HepG2 (cell line): ENCODE measurements around the gene AKAP6. TPM values are rescaled to one million over a fixed set of nuclear protein-coding genes. Genes with fewer than 3 reads are reported as not detected.

ENCODE experiments used
- ATAC-seq: fragments of 200-7000 bp; cut with Tn5 transposase; 3 replicates; pipeline ENCODE4 v1.9.1; 2020; ENCODE audit warnings: mild to moderate bottlenecking, moderate library complexity
- BruUV-seq: library from RNA; stranded (reverse); fragments of 400-500 nt; replicated peaks from 2 replicates; lab custom pipeline; 2021; lab: Mats Ljungman, UMichigan
- CTCF ChIA-PET: fragments of 300-600 bp; formaldehyde crosslinking; extraction: SDS; loops from one replicate; lab custom pipeline; 2021; ENCODE audit warnings: low total read pairs, inconsistent platforms, low intra/inter-chr PET ratio; lab: Yijun Ruan, JAX
- POLR2A ChIA-PET: fragments of 350-600 bp; sonication (Branson Sonifier 250); formaldehyde crosslinking; loops from one replicate; lab custom pipeline; 2020; ENCODE audit warnings: antibody characterized with exemption, inconsistent platforms; lab: Yijun Ruan, JAX
- DNase-seq: peaks from one replicate; pipeline ENCODE4 v3.0.0-alpha.2; 2015; ENCODE audit warnings: low spot score
- FAIRE-seq: peaks from 3 replicates; lab custom pipeline; 2011; peaks lifted over from hg19 to GRCh38; lab: Jason Lieb, UNC
- H2AFZ ChIP-seq: one replicate; pipeline ENCODE4 v1.6.1; 2011; ENCODE audit warnings: low read length, inconsistent platforms
- H3K27ac ChIP-seq: fragments of 300-600 bp; 3 replicates; pipeline ENCODE4 v1.8.0; 2011; ENCODE audit warnings: mixed run types, mild to moderate bottlenecking, mixed read lengths, low read length, inconsistent platforms; ENCODE audit not compliant: insufficient read depth; ENCODE audit errors: extremely low read length
- H3K27me3 ChIP-seq, 2 experiments: fragments of 200-600 bp in 1 of 2; 2 replicates in 1 of 2; 3 replicates in 1 of 2; pipeline versions ENCODE4 v1.6.0 to v1.8.0; 2011; ENCODE audit warnings: low read length in 2 of 2, mild to moderate bottlenecking in 2 of 2, moderate library complexity in 2 of 2, inconsistent platforms in 1 of 2; ENCODE audit not compliant: insufficient read depth in 2 of 2, control insufficient read depth in 1 of 2
- H3K36me3 ChIP-seq, 2 experiments: fragments of 200-600 bp in 1 of 2; replicated peaks in 1 of 2; 2 replicates in 1 of 2; 3 replicates in 1 of 2; pipeline versions ENCODE4 v1.5.1 to v1.8.0; 2011; ENCODE audit warnings: low read length in 2 of 2, inconsistent platforms in 1 of 2; ENCODE audit not compliant: insufficient read depth in 2 of 2, control insufficient read depth in 1 of 2
- H3K4me1 ChIP-seq: 2 replicates; pipeline ENCODE4 v1.5.1; 2012; ENCODE audit warnings: low read length, inconsistent platforms; ENCODE audit not compliant: insufficient read depth
- H3K4me2 ChIP-seq: 2 replicates; pipeline ENCODE4 v1.6.0; 2011; ENCODE audit warnings: low read depth, low read length, inconsistent platforms
- H3K4me3 ChIP-seq, 3 experiments: fragments of 200-600 bp in 1 of 3; sonication (generic), shearing (Covaris generic) in 1 of 3; replicated peaks in 1 of 3; 2 replicates each; pipeline ENCODE4 v1.5.1; 2011 to 2016; ENCODE audit warnings: low read length in 3 of 3, inconsistent platforms in 2 of 3, low read depth in 2 of 3, mild to moderate bottlenecking in 2 of 3, control low read depth in 1 of 3, mixed read lengths in 1 of 3; ENCODE audit not compliant: insufficient read depth in 1 of 3
- H3K79me2 ChIP-seq: one replicate; pipeline ENCODE4 v1.6.1; 2011; ENCODE audit warnings: low read length, inconsistent platforms; ENCODE audit not compliant: insufficient read depth
- H3K9ac ChIP-seq: 2 replicates; pipeline ENCODE4 v1.6.0; 2011; ENCODE audit warnings: mild to moderate bottlenecking, low read depth, low read length, inconsistent platforms; ENCODE audit not compliant: insufficient read depth
- H3K9me3 ChIP-seq: 2 replicates; pipeline ENCODE4 v1.5.1; 2012; ENCODE audit warnings: mild to moderate bottlenecking, low read length
- H4K20me1 ChIP-seq: 2 replicates; pipeline ENCODE4 v1.6.0; 2011; ENCODE audit warnings: inconsistent platforms, mild to moderate bottlenecking, low read length, moderate library complexity; ENCODE audit not compliant: insufficient read depth
- EEA1 ChIP-seq: sonication (generic); formaldehyde crosslinking; IDR thresholded peaks from 2 replicates; pipeline ENCODE4 v1.5.1; 2020; ENCODE audit warnings: mild to moderate bottlenecking, missing genetic modification reagents, borderline replicate concordance
- HHEX ChIP-seq: IDR thresholded peaks from 2 replicates; pipeline ENCODE4 v1.6.1; 2016; ENCODE audit warnings: control low read depth
- HMG20B ChIP-seq: conservative IDR thresholded peaks from 2 replicates; pipeline ENCODE4 v1.6.1; 2016; ENCODE audit warnings: missing genetic modification reagents, missing compliant biosample characterization
- HMGA1 ChIP-seq: sonication (generic); formaldehyde crosslinking; conservative IDR thresholded peaks from 2 replicates; pipeline ENCODE4 v1.4.0; 2020; ENCODE audit warnings: missing genetic modification reagents
- HNF4G ChIP-seq, 2 experiments: sonication (generic) in 1 of 2; formaldehyde crosslinking in 1 of 2; IDR thresholded peaks; 2 replicates each; pipeline versions ENCODE4 v1.4.0 to v1.6.1; 2011 to 2020; ENCODE audit warnings: borderline replicate concordance in 2 of 2, low read depth in 2 of 2, mild to moderate bottlenecking in 2 of 2, low read length in 1 of 2, missing genetic modification reagents in 1 of 2, moderate library complexity in 1 of 2
- HNRNPL ChIP-seq: fragments of 200-400 bp; formaldehyde crosslinking; IDR thresholded peaks from 2 replicates; pipeline ENCODE4 v1.6.1; 2017; ENCODE audit warnings: mild to moderate bottlenecking, low read depth, low read length
- JARID2 ChIP-seq: sonication (generic); formaldehyde crosslinking; IDR thresholded peaks from 2 replicates; pipeline ENCODE4 v1.8.1; 2023; ENCODE audit warnings: missing genetic modification reagents, inconsistent platforms; ENCODE audit not compliant: insufficient replicate concordance
- MYC ChIP-seq: sonication (generic); formaldehyde crosslinking; IDR thresholded peaks from 2 replicates; pipeline ENCODE4 v1.9.0; 2021; ENCODE audit warnings: missing genetic modification reagents, borderline replicate concordance
- NR2F6 ChIP-seq, 2 experiments: IDR thresholded peaks; 2 replicates each; pipeline ENCODE4 v1.6.1; 2016; ENCODE audit warnings: antibody characterized with exemption in 1 of 2, mild to moderate bottlenecking in 1 of 2
- RBM22 ChIP-seq: fragments of 200-400 bp; formaldehyde crosslinking; optimal IDR thresholded peaks from 2 replicates; pipeline ENCODE3; 2017; ENCODE audit warnings: mild to moderate bottlenecking, low read length, moderate library complexity
- REPIN1 ChIP-seq: sonication (generic); formaldehyde crosslinking; IDR thresholded peaks from 2 replicates; pipeline ENCODE4 v1.8.0; 2022; ENCODE audit warnings: missing genetic modification reagents, low read depth, mild to moderate bottlenecking, borderline replicate concordance
- SNAI1 ChIP-seq: sonication (generic); formaldehyde crosslinking; IDR thresholded peaks from 2 replicates; pipeline ENCODE4 v1.5.0; 2020; ENCODE audit warnings: mild to moderate bottlenecking, missing genetic modification reagents, borderline replicate concordance
- TCF12 ChIP-seq, 2 experiments: fragments of 450-650 bp in 1 of 2; sonication (generic) in 1 of 2; formaldehyde crosslinking in 1 of 2; IDR thresholded peaks; 2 replicates each; pipeline versions ENCODE4 v1.6.1 to v1.8.0; 2017 to 2022; ENCODE audit warnings: antibody characterized with exemption in 1 of 2, mild to moderate bottlenecking in 1 of 2, missing genetic modification reagents in 1 of 2, moderate library complexity in 1 of 2
- ZNF235 ChIP-seq: sonication (generic); formaldehyde crosslinking; IDR thresholded peaks from 2 replicates; pipeline ENCODE4 v1.8.1; 2023; ENCODE audit warnings: mild to moderate bottlenecking, missing genetic modification reagents, borderline replicate concordance
- ZNF724P ChIP-seq: sonication (generic); formaldehyde crosslinking; IDR thresholded peaks from 2 replicates; pipeline ENCODE4 v1.8.0; 2022; ENCODE audit warnings: missing genetic modification reagents, borderline replicate concordance
- ZNF883 ChIP-seq: sonication (generic); formaldehyde crosslinking; IDR thresholded peaks from 2 replicates; pipeline ENCODE4 v1.5.1; 2020; ENCODE audit warnings: mild to moderate bottlenecking, missing genetic modification reagents; ENCODE audit errors: not compliant biosample characterization
- WGBS: methylation state at CpG from one replicate; pipeline ENCODE4 v1.1.6; 2017; ENCODE audit warnings: low lambda C conversion rate; 5-methylcytosine and 5-hydroxymethylcytosine counted together
- in situ Hi-C: cut with HindIII; loops from 2 replicates; pipeline ENCODE4 v1.10.0; 2017; ENCODE audit warnings: low pct_unique_long_range_greater_than_20kb; ENCODE audit not compliant: extremely low pct_ligation_motif_present
- intact Hi-C: fragments of 100-400 bp; cut with micrococcal nuclease; formaldehyde crosslinking; loops from one replicate; pipeline ENCODE4 v1.10.0; 2022; ENCODE audit not compliant: unreplicated experiment
- polyA plus RNA-seq, 8 experiments: library from polyadenylated mRNA; depleted of rRNA in 3 of 8; stranded (reverse) in 7 of 8; unstranded in 1 of 8; fragments of >200 nt; fragmentation: Illumina TruSeq in 4 of 8; extraction: Trizol in 4 of 8; gene quantifications; 2 replicates each; pipeline versions ENCODE4 v1.2.1 to v1.2.3, GENCODE V29; 2011 to 2016; ENCODE audit warnings: low read depth in 4 of 8, missing spikeins in 1 of 8, mixed read lengths in 1 of 8; ENCODE audit not compliant: insufficient read depth in 1 of 8
- total RNA-seq, 5 experiments: library from RNA; depleted of rRNA; stranded (reverse); fragments of >200 nt; fragmentation: Illumina TruSeq; extraction: Trizol; gene quantifications; 2 replicates each; pipeline ENCODE4 v1.2.3, GENCODE V29; 2016; ENCODE audit warnings: low read depth in 1 of 5
- TF ChIP-seq, protein P1 (sequence below): sonication (generic); formaldehyde crosslinking; IDR thresholded peaks from 2 replicates; pipeline ENCODE4 v1.5.1; 2020; ENCODE audit warnings: mild to moderate bottlenecking, missing genetic modification reagents, moderate library complexity
- TF ChIP-seq, protein P2 (sequence below): sonication (generic); IDR thresholded peaks from 2 replicates; pipeline ENCODE4 v1.6.1; 2016; ENCODE audit warnings: low read depth, borderline replicate concordance

AKAP6 gene
- total and polyA plus RNA-seq, 2 of the 13 experiments (the other 11 are each of a cell fraction or from before 2014, with no cell fraction given), result 1.4 TPM

- Histone ChIP-seq H3K4me1 (no peaks in the 10 kb centered on the region), H3K79me2 (no peaks in the 10 kb centered on the region), H3K36me3 (no peaks in the 10 kb centered on the region), H3K9ac (no peak overlapping the region)
- intact Hi-C loops, result no loop called here
- TF ChIP-seq, protein P1, sequence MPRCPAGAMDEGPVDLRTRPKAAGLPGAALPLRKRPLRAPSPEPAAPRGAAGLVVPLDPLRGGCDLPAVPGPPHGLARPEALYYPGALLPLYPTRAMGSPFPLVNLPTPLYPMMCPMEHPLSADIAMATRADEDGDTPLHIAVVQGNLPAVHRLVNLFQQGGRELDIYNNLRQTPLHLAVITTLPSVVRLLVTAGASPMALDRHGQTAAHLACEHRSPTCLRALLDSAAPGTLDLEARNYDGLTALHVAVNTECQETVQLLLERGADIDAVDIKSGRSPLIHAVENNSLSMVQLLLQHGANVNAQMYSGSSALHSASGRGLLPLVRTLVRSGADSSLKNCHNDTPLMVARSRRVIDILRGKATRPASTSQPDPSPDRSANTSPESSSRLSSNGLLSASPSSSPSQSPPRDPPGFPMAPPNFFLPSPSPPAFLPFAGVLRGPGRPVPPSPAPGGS (CRISPR knock-in tag), result no peak
- TF ChIP-seq HMGA1 (no peak), HHEX (CRISPR knock-in tag) (no peak), SNAI1 (CRISPR knock-in tag) (no peak), RBM22 (no peak), JARID2 (CRISPR knock-in tag) (no peak), MYC (CRISPR knock-in tag) (no peak), HNF4G (IDR thresholded peaks at IDR 0.05; ENCODE audit: borderline replicate concordance, low read depth, low read length) (no peak), HNF4G (CRISPR knock-in tag; IDR thresholded peaks at IDR 0.05; ENCODE audit: borderline replicate concordance, low read depth) (no peak), ZNF724P (no peak), NR2F6 (IDR thresholded peaks at IDR 0.05) (no peak), NR2F6 (CRISPR knock-in tag; IDR thresholded peaks at IDR 0.05) (no peak), ZNF235 (no peak), HMG20B (CRISPR knock-in tag) (no peak), REPIN1 (CRISPR knock-in tag) (no peak), TCF12 (IDR thresholded peaks at IDR 0.05) (no peak), TCF12 (CRISPR knock-in tag; IDR thresholded peaks at IDR 0.05) (no peak), ZNF883 (CRISPR knock-in tag) (no peak), EEA1 (no peak), HNRNPL (no peak)
- TF ChIP-seq, protein P2, sequence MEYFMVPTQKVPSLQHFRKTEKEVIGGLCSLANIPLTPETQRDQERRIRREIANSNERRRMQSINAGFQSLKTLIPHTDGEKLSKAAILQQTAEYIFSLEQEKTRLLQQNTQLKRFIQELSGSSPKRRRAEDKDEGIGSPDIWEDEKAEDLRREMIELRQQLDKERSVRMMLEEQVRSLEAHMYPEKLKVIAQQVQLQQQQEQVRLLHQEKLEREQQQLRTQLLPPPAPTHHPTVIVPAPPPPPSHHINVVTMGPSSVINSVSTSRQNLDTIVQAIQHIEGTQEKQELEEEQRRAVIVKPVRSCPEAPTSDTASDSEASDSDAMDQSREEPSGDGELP, result no peak
- TF ChIP-seq, all 625 proteins: peak for 0
- no TSS peak for BruUV-seq
- Histone ChIP-seq H3K27me3 (no peaks in the 10 kb centered on the region), H3K4me3 (no peak overlapping the region), H3K4me2 (no peak overlapping the region), H4K20me1 (no peaks in the 10 kb centered on the region), H2AFZ (no peak overlapping the region), H3K27ac (no peak overlapping the region), H3K9me3 (peaks cover 71% of the 10 kb centered on the region)
- no peak for FAIRE-seq
- in situ Hi-C loops, result no loop called here
- ATAC-seq, result no peak
- POLR2A ChIA-PET, result no interaction called here
- no peak for DNase-seq
- 1% methylated on average over 3 of the region's 3 CpGs for WGBS
- CTCF ChIA-PET, result no interaction called here
These were observed 408.5 kb downstream of the AKAP6 start for GRCh38 chr14:32737621-32738020.
